ENCODE measurements around the gene ATG101.

DNA sequence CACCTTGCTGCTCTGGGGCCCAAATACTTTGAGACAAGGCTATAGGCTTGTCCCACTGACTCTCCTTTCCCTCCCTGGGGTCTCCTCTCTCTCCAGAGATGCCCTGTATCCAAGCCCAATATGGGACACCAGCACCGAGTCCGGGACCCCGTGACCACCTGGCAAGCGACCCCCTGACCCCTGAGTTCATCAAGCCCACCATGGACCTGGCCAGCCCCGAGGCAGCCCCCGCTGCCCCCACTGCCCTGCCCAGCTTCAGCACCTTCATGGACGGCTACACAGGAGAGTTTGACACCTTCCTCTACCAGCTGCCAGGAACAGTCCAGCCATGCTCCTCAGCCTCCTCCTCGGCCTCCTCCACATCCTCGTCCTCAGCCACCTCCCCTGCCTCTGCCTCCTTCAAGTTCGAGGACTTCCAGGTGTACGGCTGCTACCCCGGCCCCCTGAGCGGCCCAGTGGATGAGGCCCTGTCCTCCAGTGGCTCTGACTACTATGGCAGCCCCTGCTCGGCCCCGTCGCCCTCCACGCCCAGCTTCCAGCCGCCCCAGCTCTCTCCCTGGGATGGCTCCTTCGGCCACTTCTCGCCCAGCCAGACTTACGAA, 15.4 kb upstream of the ATG101 start:
- TF ChIP-seq, protein P1, sequence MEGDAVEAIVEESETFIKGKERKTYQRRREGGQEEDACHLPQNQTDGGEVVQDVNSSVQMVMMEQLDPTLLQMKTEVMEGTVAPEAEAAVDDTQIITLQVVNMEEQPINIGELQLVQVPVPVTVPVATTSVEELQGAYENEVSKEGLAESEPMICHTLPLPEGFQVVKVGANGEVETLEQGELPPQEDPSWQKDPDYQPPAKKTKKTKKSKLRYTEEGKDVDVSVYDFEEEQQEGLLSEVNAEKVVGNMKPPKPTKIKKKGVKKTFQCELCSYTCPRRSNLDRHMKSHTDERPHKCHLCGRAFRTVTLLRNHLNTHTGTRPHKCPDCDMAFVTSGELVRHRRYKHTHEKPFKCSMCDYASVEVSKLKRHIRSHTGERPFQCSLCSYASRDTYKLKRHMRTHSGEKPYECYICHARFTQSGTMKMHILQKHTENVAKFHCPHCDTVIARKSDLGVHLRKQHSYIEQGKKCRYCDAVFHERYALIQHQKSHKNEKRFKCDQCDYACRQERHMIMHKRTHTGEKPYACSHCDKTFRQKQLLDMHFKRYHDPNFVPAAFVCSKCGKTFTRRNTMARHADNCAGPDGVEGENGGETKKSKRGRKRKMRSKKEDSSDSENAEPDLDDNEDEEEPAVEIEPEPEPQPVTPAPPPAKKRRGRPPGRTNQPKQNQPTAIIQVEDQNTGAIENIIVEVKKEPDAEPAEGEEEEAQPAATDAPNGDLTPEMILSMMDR (conservative IDR thresholded peaks at IDR 0.05; ENCODE audit: low read length) = no peak
- TF ChIP-seq EZH2phosphoT487 (IDR thresholded peaks at IDR 0.05; ENCODE audit: borderline replicate concordance, low read depth, low read length) = no peak

Measured in OCI-LY7 (cell line).